Liver (tissue), 9 donors: ENCODE data around the gene ICOSLG. TPM values are rescaled to one million over a fixed set of nuclear protein-coding genes. Genes with fewer than 3 reads are reported as not detected.

Experiments
- DNase-seq: peaks from one replicate; pipeline ENCODE4 v3.0.0-alpha.2; 2017; ENCODE audit warnings: low spot score
- H3K27ac ChIP-seq, 2 donors: one replicate each; pipeline ENCODE4 v1.7.0; 2013; ENCODE audit warnings: inconsistent platforms in 2 of 2, low read length in 2 of 2, control low read depth in 1 of 2, low read depth in 1 of 2, mild to moderate bottlenecking in 1 of 2
- H3K27me3 ChIP-seq, 4 donors: one replicate each; pipeline versions ENCODE4 v1.6.1 to v1.7.0; 2013; ENCODE audit warnings: low read length in 3 of 4, inconsistent platforms in 1 of 4, mild to moderate bottlenecking in 1 of 4, moderate library complexity in 1 of 4; ENCODE audit not compliant: control insufficient read depth in 4 of 4, insufficient read depth in 4 of 4
- H3K36me3 ChIP-seq, 4 donors: one replicate each; pipeline versions ENCODE4 v1.6.1 to v1.7.0; 2013; ENCODE audit warnings: low read length in 3 of 4, mild to moderate bottlenecking in 3 of 4, low read depth in 1 of 4, moderate library complexity in 1 of 4; ENCODE audit not compliant: control insufficient read depth in 4 of 4, insufficient read depth in 3 of 4
- H3K4me1 ChIP-seq, 4 donors: one replicate each; pipeline versions ENCODE4 v1.6.1 to v1.7.0; 2013; ENCODE audit warnings: low read length in 3 of 4, mild to moderate bottlenecking in 3 of 4, moderate library complexity in 1 of 4; ENCODE audit not compliant: control insufficient read depth in 4 of 4, insufficient read depth in 4 of 4
- H3K4me3 ChIP-seq, 3 donors: one replicate each; pipeline versions ENCODE4 v1.6.1 to v1.7.0; 2013; ENCODE audit warnings: low read length in 3 of 3, control low read depth in 1 of 3, low read depth in 1 of 3, mild to moderate bottlenecking in 1 of 3
- H3K9ac ChIP-seq, 2 donors: one replicate each; pipeline ENCODE4 v1.7.0; 2013; ENCODE audit warnings: low read length in 2 of 2, mild to moderate bottlenecking in 2 of 2, moderate library complexity in 2 of 2, control low read depth in 1 of 2, low read depth in 1 of 2
- H3K9me3 ChIP-seq, 4 donors: one replicate each; pipeline versions ENCODE4 v1.6.1 to v1.7.0; 2013; ENCODE audit warnings: low read length in 3 of 4; ENCODE audit not compliant: control insufficient read depth in 4 of 4
- CTCF ChIP-seq: fragments of 150-350 bp; IDR thresholded peaks from 2 replicates; pipeline ENCODE4 v1.5.1; 2017; ENCODE audit warnings: improper control_type of control experiment, low read depth, low read length; ENCODE audit not compliant: missing input control
- EGR1 ChIP-seq, 2 donors: IDR thresholded peaks; 2 replicates each; pipeline ENCODE4 v1.6.1; 2016 to 2018; ENCODE audit warnings: antibody characterized with exemption in 2 of 2, low read depth in 2 of 2
- FOXA1 ChIP-seq: IDR thresholded peaks from 2 replicates; pipeline ENCODE4 v1.6.1; 2016; ENCODE audit warnings: antibody characterized with exemption
- FOXA2 ChIP-seq: IDR thresholded peaks from 2 replicates; pipeline ENCODE4 v1.6.1; 2016; ENCODE audit warnings: antibody characterized with exemption
- GABPA ChIP-seq, 2 donors: IDR thresholded peaks in 1 of 2; conservative IDR thresholded peaks in 1 of 2; 2 replicates each; pipeline ENCODE4 v1.6.1; 2016; ENCODE audit warnings: antibody characterized with exemption in 2 of 2, mild to moderate bottlenecking in 1 of 2, moderate library complexity in 1 of 2
- HNF4A ChIP-seq, 2 donors: conservative IDR thresholded peaks; 2 replicates each; pipeline ENCODE4 v1.6.1; 2016; ENCODE audit warnings: antibody characterized with exemption in 2 of 2, mild to moderate bottlenecking in 2 of 2
- HNF4G ChIP-seq: IDR thresholded peaks from 2 replicates; pipeline ENCODE4 v1.6.1; 2016; ENCODE audit warnings: antibody characterized with exemption
- JUND ChIP-seq, 2 donors: IDR thresholded peaks; 2 replicates each; pipeline ENCODE4 v1.6.1; 2016; ENCODE audit warnings: antibody characterized with exemption in 2 of 2
- NR2F2 ChIP-seq: IDR thresholded peaks from 2 replicates; pipeline ENCODE4 v1.6.1; 2016; ENCODE audit warnings: antibody characterized with exemption
- RAD21 ChIP-seq, 2 donors: IDR thresholded peaks; 2 replicates each; pipeline ENCODE4 v1.6.1; 2016; ENCODE audit warnings: antibody characterized with exemption in 2 of 2, mild to moderate bottlenecking in 2 of 2
- RXRA ChIP-seq, 2 donors: IDR thresholded peaks; 2 replicates each; pipeline ENCODE4 v1.6.1; 2017 to 2018; ENCODE audit warnings: antibody characterized with exemption in 2 of 2, mild to moderate bottlenecking in 1 of 2
- SP1 ChIP-seq: IDR thresholded peaks from 2 replicates; pipeline ENCODE4 v1.6.1; 2018; ENCODE audit warnings: antibody characterized with exemption, mild to moderate bottlenecking
- TAF1 ChIP-seq: conservative IDR thresholded peaks from 2 replicates; pipeline ENCODE4 v1.6.1; 2016; ENCODE audit warnings: antibody characterized with exemption, mild to moderate bottlenecking
- YY1 ChIP-seq: IDR thresholded peaks from 2 replicates; pipeline ENCODE4 v1.6.1; 2016; ENCODE audit warnings: antibody characterized with exemption, mild to moderate bottlenecking
- ZBTB33 ChIP-seq: IDR thresholded peaks from 2 replicates; pipeline ENCODE4 v1.6.1; 2016; ENCODE audit warnings: antibody characterized with exemption
- WGBS: extraction: QIAGEN DNeasy Blood & Tissue Kit; methylation state at CpG from one replicate; pipeline ENCODE4 v1.1.7; 2013; 5-methylcytosine and 5-hydroxymethylcytosine counted together
- polyA plus RNA-seq, 2 donors: library from polyadenylated mRNA; stranded (reverse) in 1 of 2; unstranded in 1 of 2; fragments of 200-250 nt in 1 of 2; fragments of >200 nt in 1 of 2; fragmentation: Nextera tagmentation in 1 of 2; extraction: Ambion mirVana in 1 of 2; gene quantifications; one replicate each; pipeline versions ENCODE4 v1.2.1 to v1.2.3, GENCODE V29; 2013 to 2015
- total RNA-seq, 2 donors: library from RNA; depleted of rRNA; stranded (reverse); fragments of >200 nt; gene quantifications; one replicate each; pipeline ENCODE4 v1.2.3, GENCODE V29; 2014
- TF ChIP-seq, protein P1 (sequence below): IDR thresholded peaks from 2 replicates; pipeline ENCODE4 v1.6.1; 2016; ENCODE audit warnings: antibody characterized with exemption
- TF ChIP-seq, protein P2 (sequence below): IDR thresholded peaks from 2 replicates; pipeline ENCODE4 v1.6.1; 2016; ENCODE audit warnings: antibody characterized with exemption
- TF ChIP-seq, protein P3 (sequence below): IDR thresholded peaks from 2 replicates; pipeline ENCODE4 v1.6.1; 2016; ENCODE audit warnings: antibody characterized with exemption, mild to moderate bottlenecking
- donor health status: healthy.
- donor health status: healthy.
- donor health status: healthy.
- donor health status: healthy.
- donor health status: healthy.

Gene ICOSLG
- total and polyA plus RNA-seq, 4 donors, result 0.69 to 1.6 (median 1.1) TPM

- Histone ChIP-seq H3K4me3 (no peak overlapping the region), H3K4me1 (no peaks in the 10 kb centered on the region), H3K27me3 (no peaks in the 10 kb centered on the region), H3K27ac (no peak overlapping the region), H3K9ac (no peak overlapping the region), H3K9me3 (no peaks in the 10 kb centered on the region), H3K36me3 (no peaks in the 10 kb centered on the region)
- WGBS, result 93% methylated on average over 19 of the region's 19 CpGs
- no peak for TF ChIP-seq GABPA (IDR thresholded peaks at IDR 0.05 in 1 of 2, conservative IDR thresholded peaks at IDR 0.05 in 1 of 2)
- no peak for TF ChIP-seq SP1
- TF ChIP-seq FOXA1, result no peak
- TF ChIP-seq, protein P1, sequence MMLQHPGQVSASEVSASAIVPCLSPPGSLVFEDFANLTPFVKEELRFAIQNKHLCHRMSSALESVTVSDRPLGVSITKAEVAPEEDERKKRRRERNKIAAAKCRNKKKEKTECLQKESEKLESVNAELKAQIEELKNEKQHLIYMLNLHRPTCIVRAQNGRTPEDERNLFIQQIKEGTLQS, result no peak
- no peak for TF ChIP-seq HNF4A (conservative IDR thresholded peaks at IDR 0.05)
- no peak for TF ChIP-seq RAD21 (IDR thresholded peaks at IDR 0.05)
- TF ChIP-seq FOXA2, result no peak
- no peak for TF ChIP-seq RXRA (IDR thresholded peaks at IDR 0.05)
- no peak for TF ChIP-seq YY1
- TF ChIP-seq, protein P2, sequence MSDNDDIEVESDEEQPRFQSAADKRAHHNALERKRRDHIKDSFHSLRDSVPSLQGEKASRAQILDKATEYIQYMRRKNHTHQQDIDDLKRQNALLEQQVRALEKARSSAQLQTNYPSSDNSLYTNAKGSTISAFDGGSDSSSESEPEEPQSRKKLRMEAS, result no peak
- no peak for TF ChIP-seq ZBTB33
- TF ChIP-seq NR2F2, result no peak
- TF ChIP-seq CTCF, result no peak
- TF ChIP-seq, protein P3, sequence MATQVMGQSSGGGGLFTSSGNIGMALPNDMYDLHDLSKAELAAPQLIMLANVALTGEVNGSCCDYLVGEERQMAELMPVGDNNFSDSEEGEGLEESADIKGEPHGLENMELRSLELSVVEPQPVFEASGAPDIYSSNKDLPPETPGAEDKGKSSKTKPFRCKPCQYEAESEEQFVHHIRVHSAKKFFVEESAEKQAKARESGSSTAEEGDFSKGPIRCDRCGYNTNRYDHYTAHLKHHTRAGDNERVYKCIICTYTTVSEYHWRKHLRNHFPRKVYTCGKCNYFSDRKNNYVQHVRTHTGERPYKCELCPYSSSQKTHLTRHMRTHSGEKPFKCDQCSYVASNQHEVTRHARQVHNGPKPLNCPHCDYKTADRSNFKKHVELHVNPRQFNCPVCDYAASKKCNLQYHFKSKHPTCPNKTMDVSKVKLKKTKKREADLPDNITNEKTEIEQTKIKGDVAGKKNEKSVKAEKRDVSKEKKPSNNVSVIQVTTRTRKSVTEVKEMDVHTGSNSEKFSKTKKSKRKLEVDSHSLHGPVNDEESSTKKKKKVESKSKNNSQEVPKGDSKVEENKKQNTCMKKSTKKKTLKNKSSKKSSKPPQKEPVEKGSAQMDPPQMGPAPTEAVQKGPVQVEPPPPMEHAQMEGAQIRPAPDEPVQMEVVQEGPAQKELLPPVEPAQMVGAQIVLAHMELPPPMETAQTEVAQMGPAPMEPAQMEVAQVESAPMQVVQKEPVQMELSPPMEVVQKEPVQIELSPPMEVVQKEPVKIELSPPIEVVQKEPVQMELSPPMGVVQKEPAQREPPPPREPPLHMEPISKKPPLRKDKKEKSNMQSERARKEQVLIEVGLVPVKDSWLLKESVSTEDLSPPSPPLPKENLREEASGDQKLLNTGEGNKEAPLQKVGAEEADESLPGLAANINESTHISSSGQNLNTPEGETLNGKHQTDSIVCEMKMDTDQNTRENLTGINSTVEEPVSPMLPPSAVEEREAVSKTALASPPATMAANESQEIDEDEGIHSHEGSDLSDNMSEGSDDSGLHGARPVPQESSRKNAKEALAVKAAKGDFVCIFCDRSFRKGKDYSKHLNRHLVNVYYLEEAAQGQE, result no peak
- TF ChIP-seq HNF4G, result no peak
- TF ChIP-seq JUND (IDR thresholded peaks at IDR 0.05), result no peak
- TF ChIP-seq TAF1, result no peak
- TF ChIP-seq EGR1 (IDR thresholded peaks at IDR 0.05; ENCODE audit: low read depth in 2 of 2), result no peak
- DNase-seq, result no peak
Measured at GRCh38 chr21:44279354-44280260, 38.9 kb upstream of the ICOSLG start.
